T-cell (primary cell): ENCODE measurements around the gene GTF3C1. TPM values are rescaled to one million over a fixed set of nuclear protein-coding genes. Genes with fewer than 3 reads are reported as not detected.
"Not testable (repeated sequence)": the region's sequence is repeated elsewhere in the genome, so short reads cannot be mapped to it uniquely, and the experiment has no call there.

ENCODE experiments used
- ATAC-seq, 4 experiments: fragments of 200-7000 bp in 3 of 4; fragments of 150-1000 bp in 1 of 4; cut with Tn5 transposase; replicated peaks in 1 of 4; 1 replicate in 3 of 4; 2 replicates in 1 of 4; pipeline ENCODE4 v1.10.0; 2021; ENCODE audit warnings: moderate library complexity in 3 of 4, mild to moderate bottlenecking in 2 of 4, moderate number of reproducible peaks in 1 of 4
- CTCF ChIA-PET, 2 donors: fragments of 300-600 bp; sonication (Branson Sonifier 250); formaldehyde crosslinking; loops; one replicate each; lab custom pipeline; 2022; ENCODE audit warnings: antibody characterized with exemption in 2 of 2; lab: Charles Lee
- POLR2A ChIA-PET, 2 donors: fragments of 300-600 bp; sonication (Branson Sonifier 250); formaldehyde crosslinking; loops; one replicate each; lab custom pipeline; 2022; ENCODE audit warnings: antibody characterized with exemption in 2 of 2; lab: Charles Lee
- DNase-seq, 35 experiments: peaks; one replicate each; pipeline versions ENCODE4 v3.0.0 to v3.0.0-alpha.2; 2013 to 2023
- H3K27ac ChIP-seq: one replicate; pipeline ENCODE4 v1.5.1; 2013; ENCODE audit warnings: low read length
- H3K27me3 ChIP-seq, 2 experiments: replicated peaks in 1 of 2; 1 replicate in 1 of 2; 2 replicates in 1 of 2; pipeline versions ENCODE4 v1.6.1 to v1.7.0; 2013; ENCODE audit warnings: low read length in 1 of 2, mixed read lengths in 1 of 2; ENCODE audit not compliant: control insufficient read depth in 2 of 2, insufficient read depth in 2 of 2; ENCODE audit errors: extremely low read depth in 1 of 2
- H3K36me3 ChIP-seq, 2 donors: 1 replicate in 1 of 2; 2 replicates in 1 of 2; pipeline versions ENCODE4 v1.6.1 to v1.7.0; 2013; ENCODE audit warnings: low read length in 1 of 2; ENCODE audit not compliant: control insufficient read depth in 2 of 2, insufficient read depth in 1 of 2; ENCODE audit errors: extremely low read depth in 1 of 2
- H3K4me1 ChIP-seq, 2 experiments: 1 replicate in 1 of 2; 2 replicates in 1 of 2; pipeline versions ENCODE4 v1.6.1 to v1.7.0; 2013; ENCODE audit warnings: low read length in 2 of 2, mixed read lengths in 1 of 2; ENCODE audit not compliant: insufficient read depth in 2 of 2, control insufficient read depth in 1 of 2; ENCODE audit errors: extremely low read depth in 1 of 2
- H3K4me3 ChIP-seq, 2 donors: 1 replicate in 1 of 2; 2 replicates in 1 of 2; pipeline versions ENCODE4 v1.5.1 to v1.7.0; 2013; ENCODE audit warnings: mild to moderate bottlenecking in 2 of 2, low read length in 1 of 2, moderate library complexity in 1 of 2; ENCODE audit not compliant: control insufficient read depth in 1 of 2; ENCODE audit errors: extremely low read depth in 1 of 2
- H3K9me3 ChIP-seq: 2 replicates; pipeline ENCODE4 v1.7.0; 2013
- H3K27ac Mint-ChIP-seq, 2 donors: one replicate each; pipeline ENCODE4 v1.8.0; 2020 to 2021; ENCODE audit warnings: mild to moderate bottlenecking in 2 of 2, mixed read lengths in 2 of 2
- H3K27me3 Mint-ChIP-seq, 2 donors: one replicate each; pipeline ENCODE4 v1.8.0; 2021 to 2022; ENCODE audit warnings: mixed read lengths in 2 of 2
- H3K36me3 Mint-ChIP-seq: one replicate; pipeline ENCODE4 v1.8.0; 2021; ENCODE audit warnings: mixed read lengths
- H3K4me1 Mint-ChIP-seq, 3 donors: one replicate each; pipeline ENCODE4 v1.8.0; 2020 to 2022; ENCODE audit warnings: mixed read lengths in 3 of 3, mild to moderate bottlenecking in 1 of 3
- H3K4me3 Mint-ChIP-seq, 3 donors: one replicate each; pipeline ENCODE4 v1.8.0; 2020 to 2022; ENCODE audit warnings: mild to moderate bottlenecking in 3 of 3, mixed read lengths in 3 of 3, moderate library complexity in 3 of 3
- H3K9me3 Mint-ChIP-seq, 3 donors: one replicate each; pipeline ENCODE4 v1.8.0; 2020 to 2022; ENCODE audit warnings: mixed read lengths in 3 of 3
- WGBS: methylation state at CpG from one replicate; pipeline ENCODE4 v1.1.5; 2013; ENCODE audit warnings: missing lambda C conversion rate; ENCODE audit not compliant: insufficient coverage; 5-methylcytosine and 5-hydroxymethylcytosine counted together
- total RNA-seq, 35 experiments: library from RNA in 6 of 35; stranded (reverse) in 6 of 35; fragments of 120-200 nt in 1 of 35; gene quantifications; one replicate each; pipeline versions ENCODE4 v1.2.1 to v1.2.4 and lab custom pipeline; 2013 to 2026

GTF3C1 gene
- total RNA-seq, 5 donors from 2014 or later (not counting 1 experiment from before 2014, with no cell fraction given) = 60.3 to 72.8 (median 61.4) TPM

GRCh38 chr16:27579087-27579980 is 29.6 kb upstream of the GTF3C1 start:
- Mint-ChIP-seq H3K4me3 (no peak overlapping the region), H3K9me3 (no peaks in the 10 kb centered on the region), H3K36me3 (peaks cover 61% of the 10 kb centered on the region), H3K27me3 (no peaks in the 10 kb centered on the region), H3K27ac (no peak overlapping the region), H3K4me1 (no peaks in the 10 kb centered on the region)
- Histone ChIP-seq H3K4me1 (no peaks in the 10 kb centered on the region), H3K27ac (no peak overlapping the region), H3K4me3 (no peak overlapping the region), H3K9me3 (no peaks in the 10 kb centered on the region), H3K27me3 (no peaks in the 10 kb centered on the region), H3K36me3 (no peaks in the 10 kb centered on the region)
- ChIA-PET CTCF (no interaction called here), POLR2A (no interaction called here)
- ATAC-seq (no peak), DNase-seq (no peak)
- 100% methylated on average over 1 of the region's 4 CpGs for WGBS

DNA sequence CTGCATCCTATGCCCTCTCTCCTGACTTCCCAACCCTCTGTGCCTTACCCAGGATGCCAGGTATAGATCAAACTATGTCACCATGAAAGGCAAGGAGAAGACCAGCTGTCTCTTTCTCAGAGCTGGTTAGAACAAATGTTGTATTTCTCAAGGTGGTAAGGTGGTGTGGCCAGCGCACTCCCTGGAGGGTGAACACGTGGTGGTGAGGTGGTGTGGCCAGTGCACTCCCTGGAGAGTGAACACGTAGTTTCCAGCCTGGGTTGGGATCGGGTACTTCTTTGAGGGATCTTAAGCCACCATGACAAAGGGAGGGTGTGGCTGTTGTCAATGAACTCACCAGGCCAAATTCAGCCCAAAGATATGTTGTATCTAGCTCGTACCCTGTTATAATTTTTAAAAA is 27.0 kb upstream of the GTF3C1 start:
- ATAC-seq (no peak), DNase-seq (no peak)
- ChIA-PET POLR2A (no interaction called here), CTCF (no interaction called here)
- peaks cover 43% of the 10 kb centered on the region for H3K36me3 Mint-ChIP-seq
- no peak overlapping the region for H3K4me3 Mint-ChIP-seq
- H3K27ac ChIP-seq = no peak overlapping the region
- no peaks in the 10 kb centered on the region for H3K9me3 ChIP-seq
- H3K27me3 Mint-ChIP-seq = no peaks in the 10 kb centered on the region
- H3K9me3 Mint-ChIP-seq = no peaks in the 10 kb centered on the region
- no peaks in the 10 kb centered on the region for H3K27me3 ChIP-seq
- no peaks in the 10 kb centered on the region for H3K4me1 ChIP-seq
- WGBS = 93% methylated on average over 2 of the region's 5 CpGs
- no peak overlapping the region for H3K4me3 ChIP-seq
- no peaks in the 10 kb centered on the region for H3K4me1 Mint-ChIP-seq
- H3K27ac Mint-ChIP-seq = no peak overlapping the region
- H3K36me3 ChIP-seq = peaks cover 0 to 2% of the 10 kb centered on the region in 2 donors

DNA sequence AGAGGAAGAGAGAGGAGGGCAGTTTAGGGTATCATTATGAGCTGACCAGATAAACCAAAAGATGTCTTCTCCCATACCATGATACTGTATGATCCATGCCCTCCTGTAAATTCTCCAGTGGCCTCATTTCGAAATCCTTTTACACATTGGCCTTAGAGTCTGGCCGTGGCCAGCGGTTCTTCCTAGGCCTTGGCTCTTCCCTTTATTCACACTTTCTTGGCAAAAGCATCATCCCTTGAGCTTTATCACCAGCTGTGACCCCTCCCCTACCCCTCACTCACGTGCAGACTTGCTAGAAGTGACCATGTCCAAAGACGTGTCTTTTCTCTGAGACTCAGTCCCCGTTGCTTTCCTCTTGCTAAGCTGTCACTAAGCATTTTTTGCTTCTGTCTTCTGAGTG is 23.0 kb upstream of the GTF3C1 start:
- Mint-ChIP-seq H3K27me3 (no peaks in the 10 kb centered on the region), H3K9me3 (no peaks in the 10 kb centered on the region), H3K4me3 (no peak overlapping the region), H3K4me1 (no peaks in the 10 kb centered on the region), H3K27ac (no peak overlapping the region), H3K36me3 (peaks cover 25% of the 10 kb centered on the region)
- H3K36me3 ChIP-seq = peaks cover 0 to 2% of the 10 kb centered on the region in 2 donors
- 96% methylated on average over 4 of the region's 6 CpGs for WGBS
- H3K4me1 ChIP-seq = no peaks in the 10 kb centered on the region
- ATAC-seq (no peak), DNase-seq (no peak)
- no peak overlapping the region for H3K27ac ChIP-seq
- ChIA-PET CTCF (no interaction called here), POLR2A (no interaction called here)
- no peaks in the 10 kb centered on the region for H3K27me3 ChIP-seq
- H3K4me3 ChIP-seq = no peak overlapping the region
- H3K9me3 ChIP-seq = no peaks in the 10 kb centered on the region

DNA sequence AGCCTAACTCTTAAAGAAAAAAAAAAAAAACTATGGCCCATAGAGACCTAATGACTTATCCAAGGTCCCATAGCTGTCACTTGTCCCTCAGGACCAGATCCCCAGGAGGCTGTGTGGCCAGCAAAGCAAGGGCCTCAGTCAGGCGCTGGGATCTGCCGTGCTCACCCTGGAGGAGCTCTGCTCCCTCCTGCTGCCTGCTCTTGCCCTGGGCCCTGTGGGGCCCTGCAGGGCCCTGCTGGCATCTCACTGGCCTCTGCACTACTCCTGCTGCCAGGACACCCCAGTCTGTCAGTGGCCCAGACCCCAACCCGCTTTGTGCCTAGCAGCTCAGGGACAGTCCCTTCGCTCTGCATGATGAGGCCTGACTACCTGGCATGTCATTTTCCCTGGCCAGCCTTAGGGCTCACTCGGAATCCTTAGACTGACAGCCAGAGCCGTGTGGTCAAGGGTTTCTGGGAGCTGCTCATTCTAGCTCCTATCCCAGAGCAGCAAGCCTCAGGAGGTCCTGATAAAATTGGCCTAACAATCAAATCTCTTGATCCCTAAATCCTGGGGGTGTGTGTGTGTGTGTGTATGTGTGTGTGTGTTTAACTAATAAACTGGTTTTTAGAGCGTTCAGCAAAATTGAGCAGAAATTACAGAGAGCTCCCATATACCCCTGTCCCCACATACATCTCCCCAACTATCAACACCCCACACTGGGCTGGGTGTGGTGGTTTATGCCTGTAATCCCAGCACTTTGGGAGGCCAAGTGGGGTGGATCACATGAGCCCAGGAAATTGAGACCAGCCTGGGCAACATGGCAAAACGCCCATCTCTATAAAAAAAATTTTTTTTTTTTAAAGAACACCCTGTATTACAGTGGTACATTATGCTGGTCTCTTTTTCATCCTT is 22.0 kb upstream of the GTF3C1 start:
- Mint-ChIP-seq H3K4me1 (no peaks in the 10 kb centered on the region), H3K27me3 (no peaks in the 10 kb centered on the region), H3K27ac (no peak overlapping the region), H3K36me3 (peaks cover 26% of the 10 kb centered on the region), H3K4me3 (no peak overlapping the region), H3K9me3 (no peaks in the 10 kb centered on the region)
- H3K36me3 ChIP-seq = peaks cover 0 to 2% of the 10 kb centered on the region in 2 donors
- DNase-seq (no peak), ATAC-seq (no peak)
- H3K4me3 ChIP-seq = no peak overlapping the region
- POLR2A ChIA-PET = interaction anchor here in 1 of 2 donors (0.6 to 0.7 kb wide), 2 partner anchors 108 to 478 kb away, joined by 3 to 4 read pairs; no protein-coding TSS in a partner anchor
- CTCF ChIA-PET = no interaction called here
- no peaks in the 10 kb centered on the region for H3K4me1 ChIP-seq
- H3K9me3 ChIP-seq = no peaks in the 10 kb centered on the region
- no peak overlapping the region for H3K27ac ChIP-seq
- WGBS = 92% methylated on average over 4 of the region's 8 CpGs
- no peaks in the 10 kb centered on the region for H3K27me3 ChIP-seq

DNA sequence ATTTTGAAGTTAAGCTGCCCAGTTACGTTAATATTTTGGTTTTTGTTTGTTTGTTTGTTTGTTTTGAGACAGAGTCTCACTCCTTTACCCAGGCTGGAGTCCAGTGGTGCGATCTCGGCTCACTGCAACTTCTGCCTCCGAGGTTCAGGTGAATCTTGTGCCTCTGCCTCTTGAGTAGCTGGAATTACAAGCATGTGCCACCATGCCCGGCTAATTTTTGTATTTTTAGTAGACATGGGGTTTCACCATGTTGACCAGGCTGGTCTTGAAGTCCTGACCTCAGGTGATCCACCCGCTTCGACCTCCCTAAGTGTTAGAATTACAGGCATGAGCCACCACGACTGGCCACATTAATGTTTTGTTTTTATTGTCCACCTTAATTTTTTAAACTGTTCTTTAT is 21.3 kb upstream of the GTF3C1 start:
- peaks cover 25% of the 10 kb centered on the region for H3K36me3 Mint-ChIP-seq
- CTCF ChIA-PET, H3K4me1 Mint-ChIP-seq, H3K4me3 ChIP-seq, H3K27me3 ChIP-seq, H3K27ac Mint-ChIP-seq, H3K27me3 Mint-ChIP-seq, H3K36me3 ChIP-seq, H3K9me3 Mint-ChIP-seq, ATAC-seq, H3K4me1 ChIP-seq, H3K9me3 ChIP-seq, DNase-seq, H3K27ac ChIP-seq, POLR2A ChIA-PET, H3K4me3 Mint-ChIP-seq: not testable (repeated sequence)
- WGBS = 88% methylated on average over 2 of the region's 8 CpGs

DNA sequence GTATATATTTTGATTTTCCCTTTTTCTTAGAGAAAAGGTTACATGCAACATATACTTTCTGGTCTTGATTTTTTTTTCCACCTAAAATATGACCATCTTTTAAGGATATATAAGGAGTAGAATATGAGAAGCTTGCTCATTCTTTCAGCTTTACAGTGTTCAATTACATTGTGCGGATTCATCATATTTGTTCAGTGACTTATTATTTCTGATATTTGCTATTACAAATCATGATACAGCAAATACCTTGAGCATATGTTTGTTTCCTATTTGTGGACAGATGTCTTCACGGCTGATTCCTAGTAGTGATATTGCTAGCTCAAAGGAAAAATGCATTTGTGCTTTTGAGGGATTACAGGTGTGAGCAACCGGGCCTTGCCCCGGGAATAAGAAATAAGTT is 18.4 kb upstream of the GTF3C1 start:
- Histone ChIP-seq H3K4me1 (no peaks in the 10 kb centered on the region), H3K27ac (no peak overlapping the region), H3K9me3 (no peaks in the 10 kb centered on the region), H3K36me3 (no peaks in the 10 kb centered on the region), H3K4me3 (no peak overlapping the region), H3K27me3 (no peaks in the 10 kb centered on the region)
- Mint-ChIP-seq H3K4me3 (no peak overlapping the region), H3K36me3 (peaks cover 11% of the 10 kb centered on the region), H3K27ac (no peak overlapping the region), H3K27me3 (no peaks in the 10 kb centered on the region), H3K9me3 (no peaks in the 10 kb centered on the region), H3K4me1 (no peaks in the 10 kb centered on the region)
- CTCF ChIA-PET = no interaction called here
- POLR2A ChIA-PET = interaction anchor here in 1 of 2 donors (0.6 kb wide), 1 partner anchor 23 kb away, joined by 3 read pairs; no protein-coding TSS in a partner anchor
- DNase-seq (no peak), ATAC-seq (no peak)
- WGBS = 100% methylated on average over 3 of the region's 4 CpGs
